ENCODE measurements around the gene TGM2. TPM values are rescaled to one million over a fixed set of nuclear protein-coding genes. Genes with fewer than 3 reads are reported as not detected.
A peak's percentile ranks its signal among the peaks of the same experiment; 100 is the strongest.

Gene TGM2
- total and polyA plus RNA-seq, 2 donors from 2014 or later: 44.6 to 611 TPM

- Histone ChIP-seq H3K4me1 (ENCODE audit: control insufficient read depth in 2 of 3, insufficient read depth in 2 of 3, low read depth in 1 of 3, low read length in 3 of 3) (peaks cover 0 to 13% (median 10%) of the 10 kb centered on the region in 3 donors), H3K9ac (ENCODE audit: low read length in 3 of 3) (no peak overlapping the region), H3K4me3 (ENCODE audit: low read length in 3 of 3) (no peak overlapping the region), H3K27me3 (ENCODE audit: control insufficient read depth, insufficient read depth, low read length) (no peaks in the 10 kb centered on the region), H3K9me3 (ENCODE audit: control insufficient read depth in 2 of 3, insufficient read depth in 1 of 3, low read length in 3 of 3) (no peaks in the 10 kb centered on the region), H3K36me3 (ENCODE audit: control insufficient read depth in 2 of 3, insufficient read depth in 3 of 3, low read length in 3 of 3) (no peaks in the 10 kb centered on the region), H3K27ac (ENCODE audit: low read depth in 2 of 2, low read length in 2 of 2) (no peak overlapping the region)
- TF ChIP-seq CTCF (IDR thresholded peaks at IDR 0.05; ENCODE audit: borderline replicate concordance, extremely low read depth, insufficient read depth): no peak
- DNase-seq (peak in 2 of 5 donors; percentile 28 to 50), FAIRE-seq (no peak)
- intact Hi-C loops (cut with DNase I): no loop called here
These were observed 36.4 kb downstream of the TGM2 start for GRCh38 chr20:38128691-38129090.

DNA sequence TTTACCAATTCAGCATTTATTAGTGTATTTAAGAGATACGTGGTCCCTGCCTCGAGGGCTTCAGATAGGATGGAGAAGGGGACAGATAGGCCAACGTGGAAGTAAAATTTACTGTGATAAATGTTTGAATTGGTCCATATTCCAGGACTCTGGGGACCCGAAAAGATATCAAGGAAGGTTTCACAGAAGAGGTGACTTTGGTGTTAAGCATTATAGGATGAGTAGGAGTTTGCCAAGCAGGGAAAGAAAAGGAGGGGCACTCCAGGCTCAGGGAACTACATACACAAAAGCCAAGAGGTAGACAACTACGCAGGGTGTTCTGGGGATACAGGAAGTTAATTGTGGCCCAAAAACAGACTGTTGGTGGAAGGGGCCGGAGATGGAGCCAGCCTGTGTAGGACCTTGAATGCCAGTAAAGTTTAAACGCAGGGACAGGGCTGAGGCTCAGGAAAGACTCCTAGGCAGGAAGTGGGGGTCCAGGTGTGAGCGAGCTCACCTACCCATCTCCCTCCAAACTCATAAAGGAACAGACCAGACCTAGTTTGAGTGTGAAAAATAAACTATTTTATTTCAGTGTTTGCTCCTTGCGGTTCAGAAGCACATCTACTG lies 37.0 kb downstream of the TGM2 start:
- DNase-seq: peak in 1 of 5 donors; percentile 35
- Histone ChIP-seq H3K27me3 (ENCODE audit: control insufficient read depth, insufficient read depth, low read length) (no peaks in the 10 kb centered on the region), H3K4me3 (ENCODE audit: low read length in 3 of 3) (no peak overlapping the region), H3K9ac (ENCODE audit: low read length in 3 of 3) (no peak overlapping the region), H3K36me3 (ENCODE audit: control insufficient read depth in 2 of 3, insufficient read depth in 3 of 3, low read length in 3 of 3) (no peaks in the 10 kb centered on the region), H3K9me3 (ENCODE audit: control insufficient read depth in 2 of 3, insufficient read depth in 1 of 3, low read length in 3 of 3) (no peaks in the 10 kb centered on the region), H3K4me1 (ENCODE audit: control insufficient read depth in 2 of 3, insufficient read depth in 2 of 3, low read depth in 1 of 3, low read length in 3 of 3) (peaks cover 0 to 13% (median 10%) of the 10 kb centered on the region in 3 donors), H3K27ac (ENCODE audit: low read depth in 2 of 2, low read length in 2 of 2) (no peak overlapping the region)
- intact Hi-C loops (cut with DNase I): no loop called here
- no peak for FAIRE-seq
- TF ChIP-seq CTCF (IDR thresholded peaks at IDR 0.05; ENCODE audit: borderline replicate concordance, extremely low read depth, insufficient read depth): no peak

GRCh38 chr20:38126932-38127621 lies 38.0 kb downstream of the TGM2 start:
- Histone ChIP-seq H3K4me3 (ENCODE audit: low read length in 3 of 3) (no peak overlapping the region), H3K9me3 (ENCODE audit: control insufficient read depth in 2 of 3, insufficient read depth in 1 of 3, low read length in 3 of 3) (no peaks in the 10 kb centered on the region), H3K27me3 (ENCODE audit: control insufficient read depth, insufficient read depth, low read length) (no peaks in the 10 kb centered on the region), H3K36me3 (ENCODE audit: control insufficient read depth in 2 of 3, insufficient read depth in 3 of 3, low read length in 3 of 3) (no peaks in the 10 kb centered on the region), H3K27ac (ENCODE audit: low read depth in 2 of 2, low read length in 2 of 2) (peak overlapping the region; percentile 25 to 47), H3K4me1 (ENCODE audit: control insufficient read depth in 2 of 3, insufficient read depth in 2 of 3, low read depth in 1 of 3, low read length in 3 of 3) (peaks cover 0 to 13% (median 10%) of the 10 kb centered on the region in 3 donors), H3K9ac (ENCODE audit: low read length in 3 of 3) (peak overlapping the region in 1 of 3 donors; percentile 48)
- peak in 3 of 5 donors; percentile 8 to 77 (median 58) for DNase-seq
- no peak for TF ChIP-seq CTCF (IDR thresholded peaks at IDR 0.05; ENCODE audit: borderline replicate concordance, extremely low read depth, insufficient read depth)
- FAIRE-seq: no peak
- intact Hi-C loops (cut with DNase I): no loop called here

Data from kidney (tissue), 14 donors.